ENCODE results near the gene JAK2.

- no peak for TF ChIP-seq CTCF (IDR thresholded peaks at IDR 0.05)
- no peak for TF ChIP-seq POLR2A (IDR thresholded peaks at IDR 0.05)
Observed at GRCh38 chr9:4969130-4969529, 15.9 kb upstream of the JAK2 start.
